ENCODE results near the gene RCAN3.

- TF ChIP-seq CTCF (IDR thresholded peaks at IDR 0.05) (no peak), POLR2A (IDR thresholded peaks at IDR 0.05) (no peak)
Observed at GRCh38 chr1:24503870-24504523, 1.4 kb downstream of the RCAN3 start.

All from thyroid gland (tissue), 4 donors.